ENCODE measurements around the gene SH3BGR. TPM values are rescaled to one million over a fixed set of nuclear protein-coding genes. Genes with fewer than 3 reads are reported as not detected.

SH3BGR gene
- total and polyA plus RNA-seq, 2 of the 8 experiments (the other 6 are each of a cell fraction or from before 2014, with no cell fraction given): 2.1 to 5.9 TPM

GRCh38 chr21:39538453-39539042 is 86.8 kb downstream of the SH3BGR start (continued):
- TF ChIP-seq ATF3 (IDR thresholded peaks at IDR 0.05; ENCODE audit: insufficient read depth, low read depth, low read length) (no peak), HDAC2 (IDR thresholded peaks at IDR 0.05; ENCODE audit: borderline replicate concordance in 1 of 2, low read depth in 2 of 2, low read length in 2 of 2) (no peak), RNF2 (IDR thresholded peaks at IDR 0.05; ENCODE audit: borderline replicate concordance, low read depth, low read length, missing control alignments, poor library complexity, severe bottlenecking) (no peak), ZNF274 (IDR thresholded peaks at IDR 0.05; ENCODE audit: borderline replicate concordance, extremely low read depth, low read length) (no peak), POU5F1 (IDR thresholded peaks at IDR 0.05; ENCODE audit: low read depth, low read length) (no peak), PHF8 (conservative IDR thresholded peaks at IDR 0.05; ENCODE audit: low read depth, low read length) (no peak)
- TF ChIP-seq, protein P1, sequence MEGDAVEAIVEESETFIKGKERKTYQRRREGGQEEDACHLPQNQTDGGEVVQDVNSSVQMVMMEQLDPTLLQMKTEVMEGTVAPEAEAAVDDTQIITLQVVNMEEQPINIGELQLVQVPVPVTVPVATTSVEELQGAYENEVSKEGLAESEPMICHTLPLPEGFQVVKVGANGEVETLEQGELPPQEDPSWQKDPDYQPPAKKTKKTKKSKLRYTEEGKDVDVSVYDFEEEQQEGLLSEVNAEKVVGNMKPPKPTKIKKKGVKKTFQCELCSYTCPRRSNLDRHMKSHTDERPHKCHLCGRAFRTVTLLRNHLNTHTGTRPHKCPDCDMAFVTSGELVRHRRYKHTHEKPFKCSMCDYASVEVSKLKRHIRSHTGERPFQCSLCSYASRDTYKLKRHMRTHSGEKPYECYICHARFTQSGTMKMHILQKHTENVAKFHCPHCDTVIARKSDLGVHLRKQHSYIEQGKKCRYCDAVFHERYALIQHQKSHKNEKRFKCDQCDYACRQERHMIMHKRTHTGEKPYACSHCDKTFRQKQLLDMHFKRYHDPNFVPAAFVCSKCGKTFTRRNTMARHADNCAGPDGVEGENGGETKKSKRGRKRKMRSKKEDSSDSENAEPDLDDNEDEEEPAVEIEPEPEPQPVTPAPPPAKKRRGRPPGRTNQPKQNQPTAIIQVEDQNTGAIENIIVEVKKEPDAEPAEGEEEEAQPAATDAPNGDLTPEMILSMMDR (IDR thresholded peaks at IDR 0.05; ENCODE audit: control extremely low read depth in 1 of 3, insufficient read depth in 1 of 3, low read depth in 1 of 3, low read length in 3 of 3): no peak
